Tibial artery (tissue), 4 donors: ENCODE measurements around the gene AHSP.

Source experiments
- DNase-seq, 2 donors: peaks; one replicate each; pipeline ENCODE4 v3.0.0-alpha.2; 2019
- H3K27ac ChIP-seq, 2 donors: fragments of 200-600 bp; sonication (generic) in 1 of 2; 1 replicate in 1 of 2; 2 replicates in 1 of 2; pipeline ENCODE4 v1.5.1; 2018 to 2019; ENCODE audit warnings: mild to moderate bottlenecking in 1 of 2
- H3K27me3 ChIP-seq, 2 donors: fragments of 200-600 bp; sonication (generic) in 1 of 2; one replicate each; pipeline versions ENCODE4 v1.5.1 to v1.6.0; 2016 to 2019
- H3K36me3 ChIP-seq, 3 donors: fragments of 200-600 bp; sonication (generic) in 2 of 3; one replicate each; pipeline ENCODE4 v1.5.1; 2016 to 2019; ENCODE audit warnings: mild to moderate bottlenecking in 2 of 3
- H3K4me1 ChIP-seq, 4 donors: fragments of 200-600 bp; sonication (generic) in 2 of 4; 1 replicate in 3 of 4; 2 replicates in 1 of 4; pipeline ENCODE4 v1.5.1; 2016 to 2019
- H3K4me3 ChIP-seq, 2 donors: fragments of 200-600 bp; sonication (generic) in 1 of 2; 1 replicate in 1 of 2; 2 replicates in 1 of 2; pipeline ENCODE4 v1.5.1; 2018 to 2019; ENCODE audit warnings: mild to moderate bottlenecking in 2 of 2
- H3K9me3 ChIP-seq, 3 donors: fragments of 200-600 bp; sonication (generic) in 1 of 3; one replicate each; pipeline ENCODE4 v1.5.1; 2016 to 2019
- CTCF ChIP-seq, 2 experiments: fragments of 200-600 bp in 1 of 2; fragments of 450-650 bp in 1 of 2; IDR thresholded peaks; one replicate each; pipeline ENCODE4 v1.5.1; 2017 to 2019; ENCODE audit warnings: antibody characterized with exemption in 2 of 2, mild to moderate bottlenecking in 1 of 2, moderate library complexity in 1 of 2
- intact Hi-C: fragments of 100-400 bp; cut with DNase I; formaldehyde crosslinking; loops from one replicate; pipeline ENCODE4 v1.15.0; 2023; ENCODE audit warnings: low total_unique reads

Gene AHSP

GRCh38 chr16:31484491-31485171 is 43.1 kb upstream of the AHSP start:
- intact Hi-C loops: no loop called here
- no peak overlapping the region for H3K27ac ChIP-seq
- H3K9me3 ChIP-seq: no peaks in the 10 kb centered on the region
- no peak for TF ChIP-seq CTCF (IDR thresholded peaks at IDR 0.05)
- H3K4me1 ChIP-seq: peaks cover 11 to 26% (median 19%) of the 10 kb centered on the region in 4 donors
- H3K27me3 ChIP-seq: peaks cover 0 to 46% of the 10 kb centered on the region in 2 donors
- DNase-seq: no peak
- H3K36me3 ChIP-seq: peaks cover 0 to under 1% (median 0%) of the 10 kb centered on the region in 3 donors
- no peak overlapping the region for H3K4me3 ChIP-seq

- Histone ChIP-seq H3K9me3 (no peaks in the 10 kb centered on the region), H3K27ac (no peak overlapping the region), H3K4me1 (peaks cover 11 to 22% (median 19%) of the 10 kb centered on the region in 4 donors), H3K27me3 (peaks cover 0 to 46% of the 10 kb centered on the region in 2 donors), H3K36me3 (peaks cover 0 to 10% (median under 1%) of the 10 kb centered on the region in 3 donors), H3K4me3 (no peak overlapping the region)
- no peak for TF ChIP-seq CTCF (IDR thresholded peaks at IDR 0.05)
- no peak for DNase-seq
- intact Hi-C loops: no loop called here
These were observed 42.1 kb upstream of the AHSP start for GRCh38 chr16:31485571-31485970.

DNA sequence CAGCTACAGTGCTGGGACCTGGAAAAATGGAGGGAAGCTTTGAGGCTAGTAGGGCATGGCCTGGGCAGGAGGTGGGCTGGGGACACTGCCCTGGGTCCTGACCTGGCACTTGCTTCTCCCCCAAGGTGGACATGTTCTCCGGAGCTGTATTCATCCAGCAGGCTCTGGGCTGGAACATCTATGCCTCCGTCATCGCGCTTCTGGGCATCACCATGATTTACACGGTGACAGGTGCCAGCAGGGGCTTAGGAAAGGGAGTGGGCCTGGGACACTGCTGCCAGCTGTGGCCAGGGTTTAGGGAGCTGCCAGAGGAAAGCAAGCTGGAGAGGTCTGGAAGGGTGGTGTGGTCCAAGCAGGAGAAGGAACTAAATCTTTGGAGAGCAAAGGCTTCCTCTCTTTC is 41.7 kb upstream of the AHSP start:
- no peak overlapping the region for H3K4me3 ChIP-seq
- intact Hi-C loops: no loop called here
- TF ChIP-seq CTCF (IDR thresholded peaks at IDR 0.05): no peak
- peaks cover 0 to 15% (median 4%) of the 10 kb centered on the region in 3 donors for H3K36me3 ChIP-seq
- no peak for DNase-seq
- H3K4me1 ChIP-seq: peaks cover 11 to 22% (median 18%) of the 10 kb centered on the region in 4 donors
- H3K27me3 ChIP-seq: peaks cover 0 to 46% of the 10 kb centered on the region in 2 donors
- H3K27ac ChIP-seq: no peak overlapping the region
- H3K9me3 ChIP-seq: no peaks in the 10 kb centered on the region

DNA sequence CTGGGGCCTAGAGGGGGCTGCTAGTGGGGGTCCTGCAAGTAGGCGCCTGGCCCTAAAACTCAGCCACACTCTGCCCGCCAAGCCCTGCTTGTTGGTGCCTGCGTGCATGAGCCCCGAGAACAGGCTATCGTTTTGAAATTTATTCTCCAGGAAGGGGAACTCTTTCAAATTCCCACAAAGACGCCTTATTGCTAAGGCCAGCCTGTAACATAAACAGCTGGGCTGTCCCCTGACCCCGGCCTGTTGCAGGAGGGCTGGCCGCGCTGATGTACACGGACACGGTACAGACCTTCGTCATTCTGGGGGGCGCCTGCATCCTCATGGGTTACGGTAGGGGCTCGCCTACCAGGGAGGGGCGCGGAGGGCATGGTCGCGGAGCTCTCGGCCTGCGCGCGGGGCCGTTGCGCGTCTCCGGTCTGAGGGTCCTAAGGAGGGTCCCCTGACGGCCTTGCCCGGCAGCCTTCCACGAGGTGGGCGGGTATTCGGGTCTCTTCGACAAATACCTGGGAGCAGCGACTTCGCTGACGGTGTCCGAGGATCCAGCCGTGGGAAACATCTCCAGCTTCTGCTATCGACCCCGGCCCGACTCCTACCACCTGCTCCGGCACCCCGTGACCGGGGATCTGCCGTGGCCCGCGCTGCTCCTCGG is 40.5 kb upstream of the AHSP start:
- intact Hi-C loops: no loop called here
- DNase-seq: no peak
- H3K36me3 ChIP-seq: peaks cover under 1 to 27% (median 14%) of the 10 kb centered on the region in 3 donors
- peaks cover 0 to 46% of the 10 kb centered on the region in 2 donors for H3K27me3 ChIP-seq
- no peak overlapping the region for H3K27ac ChIP-seq
- no peaks in the 10 kb centered on the region for H3K9me3 ChIP-seq
- TF ChIP-seq CTCF (IDR thresholded peaks at IDR 0.05): no peak
- peaks cover 11 to 22% (median 18%) of the 10 kb centered on the region in 4 donors for H3K4me1 ChIP-seq
- H3K4me3 ChIP-seq: peak overlapping the region; percentile 37 to 57

GRCh38 chr16:31487720-31488467 is 39.8 kb upstream of the AHSP start:
- Histone ChIP-seq H3K27me3 (peaks cover 0 to 46% of the 10 kb centered on the region in 2 donors), H3K4me3 (peak overlapping the region; percentile 37 to 57), H3K36me3 (peaks cover 7 to 34% (median 21%) of the 10 kb centered on the region in 3 donors), H3K9me3 (no peaks in the 10 kb centered on the region), H3K4me1 (peaks cover 11 to 22% (median 18%) of the 10 kb centered on the region in 4 donors), H3K27ac (no peak overlapping the region)
- DNase-seq: no peak
- no peak for TF ChIP-seq CTCF (IDR thresholded peaks at IDR 0.05)
- intact Hi-C loops: no loop called here
